IPS-20b (cell line): ENCODE data around the gene CCDC167.

ENCODE experiments used
- H3K27ac ChIP-seq: one replicate; pipeline ENCODE4 v1.5.1; 2013; ENCODE audit warnings: low read length
- H3K27me3 ChIP-seq: 2 replicates; pipeline ENCODE4 v1.6.1; 2013; ENCODE audit warnings: mild to moderate bottlenecking, low read length, inconsistent platforms; ENCODE audit not compliant: insufficient read depth
- H3K36me3 ChIP-seq: 2 replicates; pipeline ENCODE4 v1.6.1; 2013; ENCODE audit warnings: low read depth, mild to moderate bottlenecking, inconsistent platforms, low read length, moderate library complexity; ENCODE audit not compliant: insufficient read depth
- H3K4me1 ChIP-seq: 2 replicates; pipeline ENCODE4 v1.6.1; 2013; ENCODE audit warnings: mild to moderate bottlenecking, control low read depth, inconsistent platforms, low read length, moderate library complexity; ENCODE audit not compliant: insufficient read depth
- H3K4me3 ChIP-seq: 2 replicates; pipeline ENCODE4 v1.5.1; 2013; ENCODE audit warnings: mild to moderate bottlenecking, low read length, inconsistent platforms
- H3K9ac ChIP-seq: 2 replicates; pipeline ENCODE4 v1.6.1; 2013; ENCODE audit warnings: low read depth, mild to moderate bottlenecking, inconsistent platforms, low read length, moderate library complexity
- H3K9me3 ChIP-seq: 2 replicates; pipeline ENCODE4 v1.6.1; 2013; ENCODE audit warnings: mild to moderate bottlenecking, low read depth, low read length, inconsistent platforms; ENCODE audit not compliant: insufficient read depth

The CCDC167 gene

GRCh38 chr6:37493661-37493995 lies 6.1 kb downstream of the CCDC167 start:
- H3K4me1 ChIP-seq, result peaks cover 9% of the 10 kb centered on the region

GRCh38 chr6:37492991-37493660 lies 6.6 kb downstream of the CCDC167 start:
- Histone ChIP-seq H3K9me3 (no peaks in the 10 kb centered on the region), H3K9ac (no peak overlapping the region), H3K4me3 (peak overlapping the region; percentile 10; the same call in 1 of the 2 replicates), H3K27ac (no peak overlapping the region), H3K4me1 (peaks cover 9% of the 10 kb centered on the region), H3K36me3 (no peaks in the 10 kb centered on the region), H3K27me3 (no peaks in the 10 kb centered on the region)

More at GRCh38 chr6:37493661-37493995, 6.1 kb downstream of the CCDC167 start:
- Histone ChIP-seq H3K9me3 (no peaks in the 10 kb centered on the region), H3K27ac (no peak overlapping the region), H3K36me3 (no peaks in the 10 kb centered on the region), H3K4me3 (no peak overlapping the region), H3K27me3 (no peaks in the 10 kb centered on the region), H3K9ac (no peak overlapping the region)

- Histone ChIP-seq H3K4me3 (peak overlapping the region; percentile 10; the same call in 1 of the 2 replicates), H3K9me3 (no peaks in the 10 kb centered on the region), H3K9ac (no peak overlapping the region), H3K4me1 (peaks cover 9% of the 10 kb centered on the region), H3K27me3 (no peaks in the 10 kb centered on the region), H3K36me3 (no peaks in the 10 kb centered on the region), H3K27ac (no peak overlapping the region)
These were observed 7.3 kb downstream of the CCDC167 start for GRCh38 chr6:37492236-37492972.

GRCh38 chr6:37491830-37492208 lies 7.9 kb downstream of the CCDC167 start:
- no peak overlapping the region for H3K27ac ChIP-seq
- no peaks in the 10 kb centered on the region for H3K9me3 ChIP-seq
- H3K36me3 ChIP-seq, result no peaks in the 10 kb centered on the region
- H3K4me3 ChIP-seq, result no peak overlapping the region
- no peaks in the 10 kb centered on the region for H3K27me3 ChIP-seq
- H3K4me1 ChIP-seq, result peaks cover 9% of the 10 kb centered on the region
- no peak overlapping the region for H3K9ac ChIP-seq

- Histone ChIP-seq H3K4me1 (peaks cover 9% of the 10 kb centered on the region), H3K9me3 (no peaks in the 10 kb centered on the region), H3K4me3 (no peak overlapping the region), H3K27me3 (no peaks in the 10 kb centered on the region), H3K36me3 (no peaks in the 10 kb centered on the region), H3K27ac (no peak overlapping the region), H3K9ac (no peak overlapping the region)
These were observed 8.4 kb downstream of the CCDC167 start for GRCh38 chr6:37491171-37491829.

GRCh38 chr6:37490536-37491170 lies 9.0 kb downstream of the CCDC167 start:
- Histone ChIP-seq H3K36me3 (no peaks in the 10 kb centered on the region), H3K9me3 (no peaks in the 10 kb centered on the region), H3K4me3 (no peak overlapping the region), H3K27me3 (no peaks in the 10 kb centered on the region), H3K27ac (no peak overlapping the region), H3K9ac (no peak overlapping the region), H3K4me1 (peaks cover 9% of the 10 kb centered on the region)

GRCh38 chr6:37489697-37490336 lies 9.9 kb downstream of the CCDC167 start:
- Histone ChIP-seq H3K9ac (no peak overlapping the region), H3K9me3 (no peaks in the 10 kb centered on the region), H3K4me3 (no peak overlapping the region), H3K27me3 (no peaks in the 10 kb centered on the region), H3K36me3 (no peaks in the 10 kb centered on the region), H3K27ac (no peak overlapping the region), H3K4me1 (peaks cover 9% of the 10 kb centered on the region)

- Histone ChIP-seq H3K4me1 (peaks cover 9% of the 10 kb centered on the region), H3K4me3 (no peak overlapping the region), H3K9ac (no peak overlapping the region), H3K27me3 (no peaks in the 10 kb centered on the region), H3K36me3 (0 out of 2 replicates have a peak, but pooled peaks cover 4% of the 10 kb centered on the region), H3K27ac (no peak overlapping the region), H3K9me3 (no peaks in the 10 kb centered on the region)
These were observed 11.2 kb downstream of the CCDC167 start for GRCh38 chr6:37488476-37488875.

- peaks cover 10% of the 10 kb centered on the region for H3K36me3 ChIP-seq
- H3K9ac ChIP-seq, result no peak overlapping the region
- H3K9me3 ChIP-seq, result no peaks in the 10 kb centered on the region
- no peak overlapping the region for H3K4me3 ChIP-seq
- peaks cover 9% of the 10 kb centered on the region for H3K4me1 ChIP-seq
- H3K27me3 ChIP-seq, result no peaks in the 10 kb centered on the region
- no peak overlapping the region for H3K27ac ChIP-seq
These were observed 11.9 kb downstream of the CCDC167 start for GRCh38 chr6:37487591-37488380.

GRCh38 chr6:37486121-37486839 lies 13.4 kb downstream of the CCDC167 start:
- peaks cover 4% of the 10 kb centered on the region; the same call in 1 of the 2 replicates for H3K4me1 ChIP-seq
- no peaks in the 10 kb centered on the region for H3K9me3 ChIP-seq
- no peaks in the 10 kb centered on the region for H3K27me3 ChIP-seq
- no peak overlapping the region for H3K9ac ChIP-seq
- H3K36me3 ChIP-seq, result peaks cover 17% of the 10 kb centered on the region
- H3K27ac ChIP-seq, result no peak overlapping the region
- H3K4me3 ChIP-seq, result no peak overlapping the region
